ENCODE results near the gene CCDC80. TPM values are rescaled to one million over a fixed set of nuclear protein-coding genes. Genes with fewer than 3 reads are reported as not detected.

CCDC80 gene, protein sequence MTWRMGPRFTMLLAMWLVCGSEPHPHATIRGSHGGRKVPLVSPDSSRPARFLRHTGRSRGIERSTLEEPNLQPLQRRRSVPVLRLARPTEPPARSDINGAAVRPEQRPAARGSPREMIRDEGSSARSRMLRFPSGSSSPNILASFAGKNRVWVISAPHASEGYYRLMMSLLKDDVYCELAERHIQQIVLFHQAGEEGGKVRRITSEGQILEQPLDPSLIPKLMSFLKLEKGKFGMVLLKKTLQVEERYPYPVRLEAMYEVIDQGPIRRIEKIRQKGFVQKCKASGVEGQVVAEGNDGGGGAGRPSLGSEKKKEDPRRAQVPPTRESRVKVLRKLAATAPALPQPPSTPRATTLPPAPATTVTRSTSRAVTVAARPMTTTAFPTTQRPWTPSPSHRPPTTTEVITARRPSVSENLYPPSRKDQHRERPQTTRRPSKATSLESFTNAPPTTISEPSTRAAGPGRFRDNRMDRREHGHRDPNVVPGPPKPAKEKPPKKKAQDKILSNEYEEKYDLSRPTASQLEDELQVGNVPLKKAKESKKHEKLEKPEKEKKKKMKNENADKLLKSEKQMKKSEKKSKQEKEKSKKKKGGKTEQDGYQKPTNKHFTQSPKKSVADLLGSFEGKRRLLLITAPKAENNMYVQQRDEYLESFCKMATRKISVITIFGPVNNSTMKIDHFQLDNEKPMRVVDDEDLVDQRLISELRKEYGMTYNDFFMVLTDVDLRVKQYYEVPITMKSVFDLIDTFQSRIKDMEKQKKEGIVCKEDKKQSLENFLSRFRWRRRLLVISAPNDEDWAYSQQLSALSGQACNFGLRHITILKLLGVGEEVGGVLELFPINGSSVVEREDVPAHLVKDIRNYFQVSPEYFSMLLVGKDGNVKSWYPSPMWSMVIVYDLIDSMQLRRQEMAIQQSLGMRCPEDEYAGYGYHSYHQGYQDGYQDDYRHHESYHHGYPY
- 100 to 1,000 TPM; 326 to 388 (median 358) TPM for total RNA-seq (2021; fragmentation: NEBNext Ultra II Directional; extraction: Animal tissue kit (Norgen Biotek cat#: 25700))
- long read RNA-seq, full-length matches to known transcripts: 12 of 268 reads
- long read RNA-seq, partial matches to known transcripts: 220 of 268 reads
- long read RNA-seq, other reads (novel, unspliced or antisense): 36 of 268 reads

DNA sequence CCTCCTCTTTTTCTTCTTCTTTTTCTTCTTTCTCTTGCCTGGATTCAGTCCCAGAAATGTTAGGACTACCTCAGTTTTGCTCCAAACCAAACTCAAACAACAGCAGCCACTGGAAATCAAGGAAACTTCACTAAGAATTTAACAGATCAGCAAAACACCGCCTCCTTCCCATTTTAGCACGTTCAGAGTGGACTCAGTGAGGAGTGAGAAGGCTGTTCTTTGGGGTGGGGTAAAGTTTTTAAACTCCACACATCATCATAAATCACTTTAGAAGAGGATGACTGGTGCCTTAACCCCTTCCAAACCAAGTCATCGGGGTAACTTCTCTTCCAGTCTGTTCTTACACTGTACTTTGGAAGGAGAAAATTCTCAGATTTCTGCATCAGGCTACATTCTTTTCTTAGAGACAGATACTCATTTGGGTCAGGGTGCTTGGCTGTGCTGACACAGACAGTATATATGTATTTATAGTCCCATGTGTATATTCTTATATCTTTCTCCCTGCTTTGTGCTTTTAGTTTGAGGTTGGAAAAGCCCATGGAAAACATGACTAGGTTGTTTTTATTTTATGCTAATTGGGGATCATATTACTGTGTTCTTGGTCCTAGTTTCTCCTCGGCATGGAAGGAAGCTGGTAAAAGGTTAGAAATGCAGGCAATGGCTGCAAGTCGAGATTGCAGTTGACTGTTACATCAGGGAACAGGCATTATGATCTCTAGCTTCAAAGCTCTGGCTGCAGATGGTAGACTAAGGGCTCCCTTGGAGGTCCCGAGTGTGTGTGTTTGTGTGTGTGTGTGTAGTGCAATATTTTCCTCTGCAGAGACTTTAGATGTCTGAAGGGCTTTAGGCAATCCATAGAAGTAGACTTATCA is at the start of gene CCDC80:
TSS of gene CCDC80 (minus strand) at position 214 of the 872 bp plus-strand sequence. CDS start 1,238 bp downstream, outside the sequence.
- Mint-ChIP-seq H3K27me3 (ENCODE audit: insufficient read depth) (no peaks in the 10 kb centered on the region; the same call in 1 of the 2 replicates), H3K4me1 (ENCODE audit: low read depth) (peaks cover 4% of the 10 kb centered on the region), H3K4me3 (no peak within 1 kb of the TSS), H3K36me3 (ENCODE audit: low read depth) (peaks cover 15% of the 10 kb centered on the region; the same call in 1 of the 2 replicates), H3K27ac (no peak within 1 kb of the TSS), H3K9me3 (peaks cover 3% of the 10 kb centered on the region; the same call in 1 of the 2 replicates)
- TF ChIP-seq, protein P1, sequence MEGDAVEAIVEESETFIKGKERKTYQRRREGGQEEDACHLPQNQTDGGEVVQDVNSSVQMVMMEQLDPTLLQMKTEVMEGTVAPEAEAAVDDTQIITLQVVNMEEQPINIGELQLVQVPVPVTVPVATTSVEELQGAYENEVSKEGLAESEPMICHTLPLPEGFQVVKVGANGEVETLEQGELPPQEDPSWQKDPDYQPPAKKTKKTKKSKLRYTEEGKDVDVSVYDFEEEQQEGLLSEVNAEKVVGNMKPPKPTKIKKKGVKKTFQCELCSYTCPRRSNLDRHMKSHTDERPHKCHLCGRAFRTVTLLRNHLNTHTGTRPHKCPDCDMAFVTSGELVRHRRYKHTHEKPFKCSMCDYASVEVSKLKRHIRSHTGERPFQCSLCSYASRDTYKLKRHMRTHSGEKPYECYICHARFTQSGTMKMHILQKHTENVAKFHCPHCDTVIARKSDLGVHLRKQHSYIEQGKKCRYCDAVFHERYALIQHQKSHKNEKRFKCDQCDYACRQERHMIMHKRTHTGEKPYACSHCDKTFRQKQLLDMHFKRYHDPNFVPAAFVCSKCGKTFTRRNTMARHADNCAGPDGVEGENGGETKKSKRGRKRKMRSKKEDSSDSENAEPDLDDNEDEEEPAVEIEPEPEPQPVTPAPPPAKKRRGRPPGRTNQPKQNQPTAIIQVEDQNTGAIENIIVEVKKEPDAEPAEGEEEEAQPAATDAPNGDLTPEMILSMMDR (IDR thresholded peaks at IDR 0.05): no peak
- peak; percentile 96 for DNase-seq

DNA sequence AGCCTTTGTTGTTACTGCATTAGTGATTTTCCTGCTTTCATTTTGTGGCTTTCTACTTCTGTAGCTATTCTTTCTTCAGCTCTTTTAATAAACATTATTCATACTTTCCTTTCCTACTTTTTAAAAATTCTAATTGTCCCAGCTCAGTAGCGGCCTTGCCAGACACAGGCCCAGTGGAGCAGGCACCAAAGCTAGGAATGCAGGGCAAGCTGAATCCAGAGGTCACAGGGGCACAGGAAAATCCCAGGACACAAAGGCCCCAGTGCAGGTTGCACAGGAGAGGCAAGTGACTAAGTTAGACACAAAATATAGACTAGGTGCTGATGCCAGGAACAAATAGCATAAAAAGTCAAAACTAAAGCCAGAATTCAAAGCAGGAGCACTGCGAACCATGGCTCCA is 49.0 kb upstream of the CCDC80 start:
- DNase-seq: no peak
- H3K27me3 Mint-ChIP-seq (ENCODE audit: insufficient read depth): no peaks in the 10 kb centered on the region
- no peaks in the 10 kb centered on the region; the same call in 1 of the 2 replicates for H3K9me3 Mint-ChIP-seq
- TF ChIP-seq, protein P1 (IDR thresholded peaks at IDR 0.05): no peak
- no peak overlapping the region for H3K27ac Mint-ChIP-seq
- H3K4me1 Mint-ChIP-seq (ENCODE audit: low read depth): peaks cover 70% of the 10 kb centered on the region
- no peak overlapping the region for H3K4me3 Mint-ChIP-seq
- peaks cover 11% of the 10 kb centered on the region; the same call in 1 of the 2 replicates for H3K36me3 Mint-ChIP-seq (ENCODE audit: low read depth)

DNA sequence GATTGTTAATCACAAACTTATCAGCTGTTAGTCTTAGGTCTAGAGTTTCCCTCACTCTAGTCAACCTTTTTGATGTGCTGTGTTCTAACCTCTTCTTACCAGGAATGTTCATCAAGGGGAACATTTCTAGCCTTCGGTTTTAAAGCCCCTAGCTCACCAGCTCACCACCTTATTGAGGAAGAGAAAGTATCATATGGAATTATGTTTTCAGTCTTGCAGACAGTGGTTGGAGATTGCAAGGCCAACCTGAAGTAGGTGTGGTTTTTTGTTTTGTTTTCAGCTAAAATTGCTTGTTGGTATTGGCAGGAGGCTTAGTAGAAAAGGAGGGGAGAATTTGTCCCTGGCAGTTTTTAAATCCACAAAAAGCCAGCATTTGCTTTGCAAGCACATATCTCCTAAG is 48.4 kb upstream of the CCDC80 start:
- Mint-ChIP-seq H3K9me3 (no peaks in the 10 kb centered on the region; the same call in 1 of the 2 replicates), H3K4me3 (no peak overlapping the region), H3K4me1 (ENCODE audit: low read depth) (peaks cover 73% of the 10 kb centered on the region), H3K36me3 (ENCODE audit: low read depth) (peaks cover 11% of the 10 kb centered on the region; the same call in 1 of the 2 replicates), H3K27ac (no peak overlapping the region), H3K27me3 (ENCODE audit: insufficient read depth) (no peaks in the 10 kb centered on the region)
- no peak for DNase-seq
- TF ChIP-seq, protein P1 (IDR thresholded peaks at IDR 0.05): no peak

DNA sequence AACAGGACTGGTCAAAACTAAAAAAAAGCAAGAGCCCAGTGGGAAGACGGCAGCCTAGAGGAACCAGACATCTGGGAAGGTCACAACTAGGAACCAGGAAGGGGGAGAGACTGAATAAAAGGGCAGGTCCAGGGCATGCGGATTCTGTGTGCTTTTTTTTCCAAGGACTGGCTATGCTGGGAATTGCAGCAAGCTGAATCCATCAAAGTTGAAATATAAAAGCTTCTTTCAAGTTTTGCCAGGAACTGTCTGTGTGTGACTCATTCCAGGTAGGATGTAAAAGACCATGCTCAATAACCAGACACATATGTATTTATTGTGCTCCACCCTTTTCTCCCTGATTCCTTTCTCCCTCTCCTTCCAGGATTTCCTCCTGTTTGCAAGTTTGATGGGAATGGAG is 47.9 kb upstream of the CCDC80 start:
- no peak for DNase-seq
- Mint-ChIP-seq H3K27ac (peak overlapping the region; percentile 24), H3K9me3 (no peaks in the 10 kb centered on the region; the same call in 1 of the 2 replicates), H3K36me3 (ENCODE audit: low read depth) (peaks cover 10% of the 10 kb centered on the region; the same call in 1 of the 2 replicates), H3K4me3 (no peak overlapping the region), H3K27me3 (ENCODE audit: insufficient read depth) (no peaks in the 10 kb centered on the region), H3K4me1 (ENCODE audit: low read depth) (peaks cover 76% of the 10 kb centered on the region)
- TF ChIP-seq, protein P1 (IDR thresholded peaks at IDR 0.05): no peak

Data from HFFc6 (cell line).